OCI-LY3 (cell line): ENCODE measurements around the gene GSTM2.

Experiments
- CTCF ChIP-seq: fragments of 200-600, 300-600 bp; sonication (generic); IDR thresholded peaks from 2 replicates; pipeline ENCODE4 v1.5.1; 2014; ENCODE audit warnings: antibody characterized with exemption, low read length, low read depth
- EZH2phosphoT487 ChIP-seq: fragments of 200-600 bp; shearing (Covaris generic); IDR thresholded peaks from 2 replicates; pipeline ENCODE4 v1.6.1; 2018; ENCODE audit warnings: antibody characterized with exemption, mixed run types, low read depth

GRCh38 chr1:109658533-109659042 lies 9.3 kb upstream of the GSTM2 start:
- TF ChIP-seq CTCF: no peak
- TF ChIP-seq EZH2phosphoT487: no peak
